Astrocyte (in vitro differentiated cells and primary cell): ENCODE measurements around the gene WDR1. TPM values are rescaled to one million over a fixed set of nuclear protein-coding genes. Genes with fewer than 3 reads are reported as not detected.
A peak's percentile ranks its signal among the peaks of the same experiment; 100 is the strongest.

Experiments
- DNase-seq: peaks from one replicate; pipeline ENCODE4 v3.0.0-alpha.2; 2010; ENCODE audit warnings: low read depth
- FAIRE-seq: peaks from 2 replicates; lab custom pipeline; 2011; peaks lifted over from hg19 to GRCh38; lab: Jason Lieb, UNC
- H2AFZ ChIP-seq: 2 replicates; pipeline ENCODE4 v1.6.0; 2012; ENCODE audit warnings: low read depth, low read length, inconsistent platforms
- H3K27ac ChIP-seq: 2 replicates; pipeline ENCODE4 v1.5.1; 2011; ENCODE audit warnings: low read depth, low read length, inconsistent platforms
- H3K27me3 ChIP-seq: 2 replicates; pipeline ENCODE4 v1.6.0; 2011; ENCODE audit warnings: low read length, inconsistent platforms; ENCODE audit not compliant: insufficient read depth
- H3K36me3 ChIP-seq: 2 replicates; pipeline ENCODE4 v1.5.1; 2011; ENCODE audit warnings: low read length, inconsistent platforms; ENCODE audit not compliant: insufficient read depth
- H3K4me1 ChIP-seq: 2 replicates; pipeline ENCODE4 v1.5.1; 2011; ENCODE audit warnings: low read length, inconsistent platforms; ENCODE audit not compliant: insufficient read depth
- H3K4me2 ChIP-seq: 2 replicates; pipeline ENCODE4 v1.6.0; 2012; ENCODE audit warnings: low read length, inconsistent platforms
- H3K4me3 ChIP-seq: 2 replicates; pipeline ENCODE4 v1.5.1; 2011; ENCODE audit warnings: low read depth, mild to moderate bottlenecking, low read length, inconsistent platforms; ENCODE audit not compliant: insufficient read depth
- H3K79me2 ChIP-seq: 2 replicates; pipeline ENCODE4 v1.6.0; 2012; ENCODE audit warnings: mild to moderate bottlenecking, low read length, inconsistent platforms; ENCODE audit not compliant: insufficient read depth
- H3K9ac ChIP-seq: 2 replicates; pipeline ENCODE4 v1.6.0; 2012; ENCODE audit warnings: mild to moderate bottlenecking, low read length, inconsistent platforms
- H3K9me3 ChIP-seq: 2 replicates; pipeline ENCODE4 v1.5.1; 2012; ENCODE audit warnings: low read depth, mild to moderate bottlenecking, low read length, inconsistent platforms; ENCODE audit not compliant: insufficient read depth
- H4K20me1 ChIP-seq: 2 replicates; pipeline ENCODE4 v1.6.0; 2012; ENCODE audit warnings: low read length, inconsistent platforms; ENCODE audit not compliant: insufficient read depth
- H3K27ac Mint-ChIP-seq: one replicate; pipeline ENCODE4 v1.8.0; 2021; ENCODE audit warnings: mild to moderate bottlenecking, mixed read lengths; ENCODE audit not compliant: unreplicated experiment
- H3K27me3 Mint-ChIP-seq: one replicate; pipeline ENCODE4 v1.8.0; 2021; ENCODE audit warnings: low read depth, mixed read lengths; ENCODE audit not compliant: unreplicated experiment
- H3K36me3 Mint-ChIP-seq: one replicate; pipeline ENCODE4 v1.8.0; 2021; ENCODE audit warnings: low read depth, mixed read lengths; ENCODE audit not compliant: unreplicated experiment
- H3K4me1 Mint-ChIP-seq: one replicate; pipeline ENCODE4 v1.8.0; 2021; ENCODE audit warnings: low read depth, mixed read lengths; ENCODE audit not compliant: unreplicated experiment
- H3K4me3 Mint-ChIP-seq: one replicate; pipeline ENCODE4 v1.8.0; 2021; ENCODE audit warnings: mild to moderate bottlenecking, moderate library complexity, mixed read lengths; ENCODE audit not compliant: unreplicated experiment
- H3K9me3 Mint-ChIP-seq: one replicate; pipeline ENCODE4 v1.8.0; 2021; ENCODE audit warnings: mild to moderate bottlenecking, mixed read lengths; ENCODE audit not compliant: unreplicated experiment
- EZH2 ChIP-seq: IDR thresholded peaks from 2 replicates; pipeline ENCODE4 v1.6.1; 2012; ENCODE audit warnings: mild to moderate bottlenecking, low read length, inconsistent platforms; ENCODE audit not compliant: insufficient read depth
- total RNA-seq: library from RNA; stranded (reverse); gene quantifications from 2 replicates; pipeline ENCODE4 v1.2.1, GENCODE V29; 2021
- TF ChIP-seq, protein P1 (sequence below): IDR thresholded peaks from 2 replicates; pipeline ENCODE4 v1.5.1; 2011; ENCODE audit warnings: low read depth, mild to moderate bottlenecking, inconsistent platforms, low read length, moderate library complexity; ENCODE audit not compliant: insufficient read depth

WDR1 gene
- total RNA-seq, 1 donor from 2014 or later: 620 TPM

DNA sequence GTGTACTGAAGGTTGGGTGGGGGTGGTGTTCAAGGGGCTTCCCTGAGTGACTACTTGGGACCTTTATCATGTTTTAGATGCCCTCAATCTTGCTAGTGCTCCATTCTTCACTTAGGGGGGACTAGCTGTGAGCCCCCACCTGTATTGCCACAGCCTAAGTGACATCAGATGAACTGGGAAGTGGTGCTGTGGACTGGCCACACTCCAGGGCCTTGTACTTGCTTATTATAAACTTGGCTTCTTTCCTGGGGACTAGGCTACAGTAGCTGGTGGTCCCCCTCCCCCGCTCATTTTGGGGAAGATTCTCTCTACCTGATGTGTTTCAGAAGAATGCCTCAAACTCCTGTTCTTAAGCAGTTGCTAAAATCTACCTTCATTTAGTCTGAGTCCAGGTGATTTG, 46.7 kb upstream of the WDR1 start:
- no peak for DNase-seq
- H3K9me3 Mint-ChIP-seq: no peaks in the 10 kb centered on the region
- Histone ChIP-seq H3K27ac (no peak overlapping the region), H3K79me2 (no peaks in the 10 kb centered on the region), H3K4me2 (no peak overlapping the region), H3K36me3 (no peaks in the 10 kb centered on the region), H3K9me3 (no peaks in the 10 kb centered on the region), H2AFZ (no peak overlapping the region), H3K9ac (no peak overlapping the region), H3K27me3 (peaks cover 2% of the 10 kb centered on the region), H4K20me1 (no peaks in the 10 kb centered on the region), H3K4me3 (no peak overlapping the region), H3K4me1 (no peaks in the 10 kb centered on the region)
- peaks cover 25% of the 10 kb centered on the region for H3K4me1 Mint-ChIP-seq
- H3K36me3 Mint-ChIP-seq: no peaks in the 10 kb centered on the region
- no peak overlapping the region for H3K4me3 Mint-ChIP-seq
- no peak for FAIRE-seq
- no peak for TF ChIP-seq EZH2
- TF ChIP-seq, protein P1, sequence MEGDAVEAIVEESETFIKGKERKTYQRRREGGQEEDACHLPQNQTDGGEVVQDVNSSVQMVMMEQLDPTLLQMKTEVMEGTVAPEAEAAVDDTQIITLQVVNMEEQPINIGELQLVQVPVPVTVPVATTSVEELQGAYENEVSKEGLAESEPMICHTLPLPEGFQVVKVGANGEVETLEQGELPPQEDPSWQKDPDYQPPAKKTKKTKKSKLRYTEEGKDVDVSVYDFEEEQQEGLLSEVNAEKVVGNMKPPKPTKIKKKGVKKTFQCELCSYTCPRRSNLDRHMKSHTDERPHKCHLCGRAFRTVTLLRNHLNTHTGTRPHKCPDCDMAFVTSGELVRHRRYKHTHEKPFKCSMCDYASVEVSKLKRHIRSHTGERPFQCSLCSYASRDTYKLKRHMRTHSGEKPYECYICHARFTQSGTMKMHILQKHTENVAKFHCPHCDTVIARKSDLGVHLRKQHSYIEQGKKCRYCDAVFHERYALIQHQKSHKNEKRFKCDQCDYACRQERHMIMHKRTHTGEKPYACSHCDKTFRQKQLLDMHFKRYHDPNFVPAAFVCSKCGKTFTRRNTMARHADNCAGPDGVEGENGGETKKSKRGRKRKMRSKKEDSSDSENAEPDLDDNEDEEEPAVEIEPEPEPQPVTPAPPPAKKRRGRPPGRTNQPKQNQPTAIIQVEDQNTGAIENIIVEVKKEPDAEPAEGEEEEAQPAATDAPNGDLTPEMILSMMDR: no peak
- H3K27ac Mint-ChIP-seq: no peak overlapping the region
- H3K27me3 Mint-ChIP-seq: peaks cover 22% of the 10 kb centered on the region

DNA sequence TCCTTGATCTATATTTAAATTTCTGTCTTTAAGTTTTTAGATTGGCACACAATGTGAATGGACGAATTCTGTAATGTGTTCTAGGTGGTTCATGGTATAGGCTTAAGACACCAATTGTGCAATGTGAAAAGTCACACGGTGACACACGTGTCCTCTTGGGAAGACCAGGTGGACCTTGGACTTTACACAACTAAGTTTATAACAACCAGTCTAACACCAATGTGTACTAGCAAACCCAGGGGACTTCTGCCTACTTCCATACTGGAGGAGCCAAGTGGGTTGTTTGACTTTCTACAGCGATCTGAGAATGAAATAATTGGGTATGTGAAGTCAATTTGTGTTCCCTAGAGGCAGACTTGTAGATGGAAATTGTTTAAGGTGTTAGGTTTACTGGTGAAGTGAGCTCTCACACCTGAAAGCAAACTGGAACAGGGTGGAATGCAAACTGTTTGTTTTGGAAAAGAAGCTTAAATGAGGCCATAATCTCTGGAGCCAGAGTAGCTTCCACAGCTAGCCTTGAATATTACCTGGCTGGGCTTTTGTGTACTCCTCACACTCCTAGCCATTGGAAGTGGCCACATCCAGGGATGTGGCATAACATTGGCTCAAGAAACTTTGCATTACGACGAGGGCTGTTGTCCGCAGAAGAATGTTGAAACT, 45.9 kb upstream of the WDR1 start:
- H3K9ac ChIP-seq: no peak overlapping the region
- H3K79me2 ChIP-seq: no peaks in the 10 kb centered on the region
- Mint-ChIP-seq H3K4me1 (peaks cover 18% of the 10 kb centered on the region), H3K27me3 (peaks cover 18% of the 10 kb centered on the region), H3K9me3 (no peaks in the 10 kb centered on the region), H3K27ac (peak overlapping the region; percentile 41), H3K4me3 (no peak overlapping the region), H3K36me3 (no peaks in the 10 kb centered on the region)
- H3K4me1 ChIP-seq: no peaks in the 10 kb centered on the region
- no peak for TF ChIP-seq EZH2
- TF ChIP-seq, protein P1: no peak
- FAIRE-seq: no peak
- no peak overlapping the region for H2AFZ ChIP-seq
- no peaks in the 10 kb centered on the region for H3K9me3 ChIP-seq
- no peaks in the 10 kb centered on the region for H3K36me3 ChIP-seq
- no peak overlapping the region for H3K4me3 ChIP-seq
- H4K20me1 ChIP-seq: no peaks in the 10 kb centered on the region
- H3K27ac ChIP-seq: no peak overlapping the region
- H3K4me2 ChIP-seq: no peak overlapping the region
- peaks cover 2% of the 10 kb centered on the region for H3K27me3 ChIP-seq
- no peak for DNase-seq

DNA sequence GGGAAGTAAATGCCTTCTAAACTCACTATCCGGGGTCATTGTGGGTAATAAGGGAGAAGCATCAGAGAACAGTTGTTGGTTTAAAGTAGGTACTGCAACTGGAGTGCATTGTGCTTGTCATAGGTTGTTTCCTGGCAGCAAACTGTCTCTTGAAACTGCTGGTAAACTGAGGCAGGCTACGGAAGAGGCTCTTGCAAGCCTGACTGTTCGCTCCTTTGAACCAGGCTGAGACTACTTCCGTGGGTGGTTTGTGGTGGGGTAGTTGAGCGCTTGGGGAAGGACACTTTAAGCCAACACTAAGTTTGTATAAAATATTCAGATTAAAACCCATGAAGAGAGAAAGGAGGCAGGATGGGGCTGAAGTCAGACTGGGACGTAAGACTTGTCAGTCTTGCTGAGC, 45.2 kb upstream of the WDR1 start:
- FAIRE-seq (no peak), DNase-seq (no peak)
- Histone ChIP-seq H3K9me3 (no peaks in the 10 kb centered on the region), H3K9ac (no peak overlapping the region), H3K4me1 (no peaks in the 10 kb centered on the region), H3K36me3 (no peaks in the 10 kb centered on the region), H3K4me2 (no peak overlapping the region), H4K20me1 (no peaks in the 10 kb centered on the region), H3K79me2 (no peaks in the 10 kb centered on the region), H2AFZ (no peak overlapping the region), H3K27me3 (peaks cover 2% of the 10 kb centered on the region), H3K4me3 (no peak overlapping the region), H3K27ac (no peak overlapping the region)
- H3K27ac Mint-ChIP-seq: no peak overlapping the region
- peaks cover 15% of the 10 kb centered on the region for H3K4me1 Mint-ChIP-seq
- peaks cover 18% of the 10 kb centered on the region for H3K27me3 Mint-ChIP-seq
- TF ChIP-seq, protein P1: no peak
- TF ChIP-seq EZH2: no peak
- H3K4me3 Mint-ChIP-seq: no peak overlapping the region
- H3K36me3 Mint-ChIP-seq: no peaks in the 10 kb centered on the region
- no peaks in the 10 kb centered on the region for H3K9me3 Mint-ChIP-seq
